H9 (cell line): ENCODE data around the gene PTPRN2. TPM values are rescaled to one million over a fixed set of nuclear protein-coding genes. Genes with fewer than 3 reads are reported as not detected.

ENCODE experiments used
- DNase-seq: peaks from one replicate; pipeline ENCODE4 v3.0.0-alpha.2; 2017
- H2AFZ ChIP-seq: one replicate; pipeline ENCODE4 v1.6.1; 2013; ENCODE audit warnings: mild to moderate bottlenecking, low read length, control low read depth, moderate library complexity
- H2AK5ac ChIP-seq: 2 replicates; pipeline ENCODE4 v1.6.1; 2013; ENCODE audit warnings: low read length, control low read depth, mixed read lengths; ENCODE audit not compliant: insufficient read length
- H2BK120ac ChIP-seq: one replicate; pipeline ENCODE4 v1.6.1; 2013; ENCODE audit warnings: low read depth, mild to moderate bottlenecking, low read length, control low read depth, inconsistent platforms; ENCODE audit not compliant: poor library complexity, severe bottlenecking
- H2BK12ac ChIP-seq: 2 replicates; pipeline ENCODE4 v1.6.1; 2013; ENCODE audit warnings: low read length, control low read depth, mixed read lengths, low read depth; ENCODE audit not compliant: insufficient read length
- H2BK15ac ChIP-seq: 2 replicates; pipeline ENCODE4 v1.6.1; 2013; ENCODE audit warnings: low read depth, low read length, control low read depth
- H2BK20ac ChIP-seq: one replicate; pipeline ENCODE4 v1.6.1; 2013; ENCODE audit warnings: low read depth, mild to moderate bottlenecking, low read length, control low read depth, inconsistent platforms; ENCODE audit not compliant: poor library complexity, severe bottlenecking
- H2BK5ac ChIP-seq: 2 replicates; pipeline ENCODE4 v1.6.1; 2013; ENCODE audit warnings: low read length, control low read depth, mixed read lengths; ENCODE audit not compliant: insufficient read length
- H3K14ac ChIP-seq: 2 replicates; pipeline ENCODE4 v1.6.1; 2013; ENCODE audit warnings: low read length, control low read depth; ENCODE audit not compliant: insufficient read depth
- H3K18ac ChIP-seq: 2 replicates; pipeline ENCODE4 v1.6.1; 2013; ENCODE audit warnings: low read depth, mild to moderate bottlenecking, mixed read lengths, low read length, control low read depth; ENCODE audit not compliant: insufficient read length
- H3K23ac ChIP-seq: 2 replicates; pipeline ENCODE4 v1.6.1; 2013; ENCODE audit warnings: low read length, control low read depth, mixed read lengths, low read depth; ENCODE audit not compliant: insufficient read length
- H3K23me2 ChIP-seq: 2 replicates; pipeline ENCODE4 v1.6.1; 2013; ENCODE audit warnings: low read depth, mild to moderate bottlenecking, mixed read lengths, low read length, control low read depth; ENCODE audit not compliant: insufficient read length, poor library complexity, severe bottlenecking
- H3K27ac ChIP-seq: 2 replicates; pipeline ENCODE4 v1.5.1; 2013; ENCODE audit warnings: low read length, control low read depth, mixed read lengths, low read depth; ENCODE audit not compliant: insufficient read length
- H3K27me3 ChIP-seq: 2 replicates; pipeline ENCODE4 v1.6.1; 2013; ENCODE audit warnings: low read length, control low read depth, inconsistent platforms; ENCODE audit not compliant: insufficient read depth
- H3K4ac ChIP-seq: 2 replicates; pipeline ENCODE4 v1.6.1; 2013; ENCODE audit warnings: low read depth, mild to moderate bottlenecking, control low read depth, inconsistent platforms, low read length, moderate library complexity
- H3K4me1 ChIP-seq: 2 replicates; pipeline ENCODE4 v1.6.1; 2013; ENCODE audit warnings: low read length, control low read depth, inconsistent platforms; ENCODE audit not compliant: insufficient read depth
- H3K4me2 ChIP-seq: 2 replicates; pipeline ENCODE4 v1.6.1; 2013; ENCODE audit warnings: low read length, control low read depth, mixed read lengths; ENCODE audit not compliant: insufficient read length, insufficient read depth
- H3K56ac ChIP-seq: 2 replicates; pipeline ENCODE4 v1.6.1; 2013; ENCODE audit warnings: low read depth, mild to moderate bottlenecking, mixed read lengths, low read length, control low read depth; ENCODE audit not compliant: insufficient read length
- H3K79me1 ChIP-seq: 2 replicates; pipeline ENCODE4 v1.6.1; 2013; ENCODE audit warnings: low read depth, mild to moderate bottlenecking, moderate library complexity, low read length, control low read depth, inconsistent platforms; ENCODE audit not compliant: insufficient read depth, poor library complexity, severe bottlenecking
- H3K79me2 ChIP-seq: 2 replicates; pipeline ENCODE4 v1.6.1; 2013; ENCODE audit warnings: low read length, control low read depth, inconsistent platforms; ENCODE audit not compliant: insufficient read depth
- H3K9ac ChIP-seq: 2 replicates; pipeline ENCODE4 v1.6.1; 2013; ENCODE audit warnings: low read length, control low read depth, mixed read lengths; ENCODE audit not compliant: insufficient read length; ENCODE audit errors: extremely low read depth
- H3K9me3 ChIP-seq: one replicate; pipeline ENCODE4 v1.6.1; 2013; ENCODE audit warnings: low read depth, low read length, inconsistent platforms; ENCODE audit not compliant: control insufficient read depth
- H3T11ph ChIP-seq: one replicate; pipeline ENCODE4 v1.6.1; 2013; ENCODE audit warnings: mild to moderate bottlenecking, low read length, control low read depth, inconsistent platforms
- H4K20me1 ChIP-seq: one replicate; pipeline ENCODE4 v1.6.1; 2013; ENCODE audit not compliant: control insufficient read depth, insufficient read length, insufficient read depth
- H4K5ac ChIP-seq: 2 replicates; pipeline ENCODE4 v1.6.1; 2013; ENCODE audit warnings: low read depth, mild to moderate bottlenecking, mixed read lengths, low read length, control low read depth; ENCODE audit not compliant: insufficient read length
- H4K8ac ChIP-seq: replicated peaks from 2 replicates; pipeline ENCODE4 v1.6.1; 2013; ENCODE audit warnings: low read length, control low read depth, mixed read lengths, low read depth; ENCODE audit not compliant: insufficient read length
- H4K91ac ChIP-seq: 2 replicates; pipeline ENCODE4 v1.6.1; 2013; ENCODE audit warnings: low read depth, mild to moderate bottlenecking, moderate library complexity, mixed read lengths, low read length, control low read depth; ENCODE audit not compliant: insufficient read length
- H3K27ac Mint-ChIP-seq, 3 experiments: 2 replicates in 2 of 3; 3 replicates in 1 of 3; pipeline ENCODE4 v1.8.0; 2020 to 2021; ENCODE audit warnings: mixed read lengths in 3 of 3, mild to moderate bottlenecking in 1 of 3, moderate library complexity in 1 of 3
- H3K27me3 Mint-ChIP-seq: 2 replicates; pipeline ENCODE4 v1.8.0; 2021; ENCODE audit warnings: low read depth, mild to moderate bottlenecking, moderate library complexity, mixed read lengths
- H3K36me3 Mint-ChIP-seq, 3 experiments: 2 replicates in 2 of 3; 3 replicates in 1 of 3; pipeline ENCODE4 v1.8.0; 2020 to 2021; ENCODE audit warnings: low read depth in 3 of 3, mixed read lengths in 3 of 3; ENCODE audit not compliant: insufficient read depth in 1 of 3
- H3K4me1 Mint-ChIP-seq, 2 experiments: 2 replicates each; pipeline ENCODE4 v1.8.0; 2020; ENCODE audit warnings: mixed read lengths in 2 of 2
- H3K4me3 Mint-ChIP-seq, 2 experiments: 2 replicates in 1 of 2; 3 replicates in 1 of 2; pipeline ENCODE4 v1.8.0; 2020 to 2021; ENCODE audit warnings: mild to moderate bottlenecking in 2 of 2, mixed read lengths in 2 of 2, moderate library complexity in 1 of 2
- H3K9me3 Mint-ChIP-seq, 2 experiments: 2 replicates in 1 of 2; 3 replicates in 1 of 2; pipeline ENCODE4 v1.8.0; 2020; ENCODE audit warnings: mild to moderate bottlenecking in 2 of 2, mixed read lengths in 2 of 2, moderate library complexity in 1 of 2
- CTCF ChIP-seq: fragments of 200-600 bp; sonication (generic); conservative IDR thresholded peaks from 3 replicates; pipeline ENCODE4 v1.8.0; 2021; ENCODE audit warnings: antibody characterized with exemption, mild to moderate bottlenecking
- WGBS: extraction: QIAGEN DNeasy Blood & Tissue Kit; methylation state at CpG from one replicate; pipeline ENCODE4 v1.1.7; 2013; ENCODE audit warnings: missing lambda C conversion rate, low lambda C conversion rate, mixed read lengths; ENCODE audit not compliant: insufficient read length; ENCODE audit errors: extremely low coverage; 5-methylcytosine and 5-hydroxymethylcytosine counted together
- total RNA-seq: library from RNA; stranded (reverse); gene quantifications from 2 replicates; pipeline ENCODE4 v1.2.1, GENCODE V29; 2021

The PTPRN2 gene
- total RNA-seq, 1 experiment from 2014 or later, result 5.2 TPM

- H2BK20ac ChIP-seq, result no peak overlapping the region
- H3K27ac ChIP-seq, result no peak overlapping the region
- no peak overlapping the region for H3T11ph ChIP-seq
- H2BK120ac ChIP-seq, result no peak overlapping the region
- H3K9me3 Mint-ChIP-seq, result peaks cover 0 to 8% of the 10 kb centered on the region in 2 experiments; a peak in 2 of 5 replicates
- no peak overlapping the region for H3K27ac Mint-ChIP-seq
- no peak overlapping the region for H3K18ac ChIP-seq
- no peaks in the 10 kb centered on the region for H3K23me2 ChIP-seq
- H3K14ac ChIP-seq, result no peak overlapping the region; the same call in 1 of the 2 replicates
- no peak overlapping the region for H3K23ac ChIP-seq
- no peaks in the 10 kb centered on the region for H4K20me1 ChIP-seq
- no CpG with 5 or more reads among the region's 10 CpGs for WGBS
- H3K4me3 Mint-ChIP-seq, result no peak overlapping the region
- H3K9ac ChIP-seq, result no peak overlapping the region
- H3K36me3 Mint-ChIP-seq, result no peaks in the 10 kb centered on the region; a peak in 1 of 7 replicates
- no peak overlapping the region for H3K4ac ChIP-seq
- no peaks in the 10 kb centered on the region for H3K79me2 ChIP-seq
- no peaks in the 10 kb centered on the region for H3K79me1 ChIP-seq
- no peak overlapping the region for H2BK12ac ChIP-seq
- no peak overlapping the region for H4K91ac ChIP-seq
- H3K4me2 ChIP-seq, result no peak overlapping the region
- H2BK5ac ChIP-seq, result no peak overlapping the region
- no peak for TF ChIP-seq CTCF
- H3K4me1 ChIP-seq, result no peaks in the 10 kb centered on the region
- H3K27me3 Mint-ChIP-seq, result no peaks in the 10 kb centered on the region
- no peak overlapping the region for H3K56ac ChIP-seq
- no peak overlapping the region for H4K5ac ChIP-seq
- no peak overlapping the region for H2BK15ac ChIP-seq
- H3K9me3 ChIP-seq, result no peaks in the 10 kb centered on the region
- H3K27me3 ChIP-seq, result no peaks in the 10 kb centered on the region
- H3K4me1 Mint-ChIP-seq, result peaks cover 2 to 8% of the 10 kb centered on the region in 2 experiments; a peak in 1 of 4 replicates
- H2AFZ ChIP-seq, result no peak overlapping the region
- DNase-seq, result no peak
- H4K8ac ChIP-seq, result no peak overlapping the region
- H2AK5ac ChIP-seq, result no peak overlapping the region
These were observed 448.1 kb downstream of the PTPRN2 start for GRCh38 chr7:158139499-158139898.
